DND-41 (cell line): ENCODE results near the gene TSPYL1.

Source experiments
- CTCF ChIP-seq: IDR thresholded peaks from 2 replicates; pipeline ENCODE4 v1.5.1; 2012; ENCODE audit warnings: borderline replicate concordance, low read length, moderate library complexity, mild to moderate bottlenecking; ENCODE audit not compliant: poor library complexity, severe bottlenecking; ENCODE audit errors: extremely low read depth
- EZH2 ChIP-seq: IDR thresholded peaks from 3 replicates; pipeline ENCODE4 v1.6.1; 2012; ENCODE audit warnings: borderline replicate concordance, low read depth, mild to moderate bottlenecking, moderate library complexity, low read length, inconsistent platforms; ENCODE audit not compliant: severe bottlenecking

- TF ChIP-seq EZH2 (no peak), CTCF (no peak)
Observed at GRCh38 chr6:116234689-116235088, 45.0 kb downstream of the TSPYL1 start.
